Astrocyte of the cerebellum (primary cell): ENCODE data around the gene KCNIP3.

Experiments used
- DNase-seq: peaks from one replicate; pipeline ENCODE4 v3.0.0-alpha.2; 2011; ENCODE audit warnings: low read depth
- H3K4me3 ChIP-seq: 2 replicates; pipeline ENCODE4 v1.5.1; 2011; ENCODE audit warnings: mild to moderate bottlenecking, low read depth, low read length, moderate library complexity
- in situ Hi-C: cut with HindIII; loops from 2 replicates; pipeline ENCODE4 v1.10.0; 2017; ENCODE audit warnings: low sequenced_read_pairs
- TF ChIP-seq, protein P1 (sequence below): IDR thresholded peaks from 2 replicates; pipeline ENCODE4 v1.5.1; 2012; ENCODE audit warnings: low read length, low read depth, moderate library complexity, mild to moderate bottlenecking; ENCODE audit errors: missing control alignments

The KCNIP3 gene

DNA sequence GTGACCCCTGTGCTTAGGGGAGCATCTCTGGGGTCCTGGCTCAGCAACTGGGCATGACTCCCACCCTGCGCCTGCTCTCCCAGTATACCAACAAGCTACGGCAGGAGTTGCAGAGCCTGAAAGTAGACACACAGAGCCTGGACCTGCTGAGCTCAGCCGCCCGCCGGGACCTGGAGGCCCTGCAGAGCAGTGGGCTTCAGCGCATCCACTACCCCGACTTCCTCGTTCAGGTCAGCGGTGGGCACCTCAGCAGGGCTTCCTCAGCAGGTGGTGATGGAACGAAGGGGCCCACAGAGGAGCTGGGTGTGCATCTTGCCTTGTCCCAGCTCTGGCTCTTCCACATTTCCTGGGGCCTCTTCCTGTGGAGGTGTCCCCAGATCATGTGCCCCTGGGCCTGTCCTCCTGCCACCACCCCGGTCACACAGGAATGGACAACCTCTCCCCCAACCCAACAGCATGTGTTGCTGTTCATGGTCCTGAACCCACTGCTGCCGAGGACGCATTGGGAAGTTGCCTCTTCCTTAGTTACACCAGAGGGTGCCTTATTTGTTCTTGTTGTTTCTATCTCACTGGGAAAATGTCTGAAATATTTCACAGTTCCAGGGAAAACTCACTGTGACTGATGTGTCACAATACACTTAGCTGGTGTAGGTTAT is 12.1 kb upstream of the KCNIP3 start:
- in situ Hi-C loops: no loop called here

DNA sequence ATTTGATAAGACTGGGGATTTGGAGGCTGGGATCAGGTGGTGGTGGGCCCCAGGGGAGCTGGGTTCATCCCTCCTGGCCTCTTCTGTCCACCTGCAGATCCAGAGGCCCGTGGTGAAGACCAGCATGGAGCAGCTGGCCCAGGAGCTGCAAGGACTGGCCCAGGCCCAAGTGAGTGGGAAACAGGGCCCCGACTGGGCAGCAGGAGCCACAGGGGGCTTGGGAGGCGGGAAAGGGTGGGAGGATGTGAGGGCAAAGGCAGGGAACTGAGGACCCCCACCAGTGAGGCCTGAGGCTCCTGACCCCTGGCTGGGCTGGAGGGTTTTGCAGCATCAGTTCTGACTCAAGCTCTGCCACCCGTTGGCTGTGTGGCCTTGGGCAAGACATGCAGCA is 11.6 kb upstream of the KCNIP3 start:
- TF ChIP-seq, protein P1, sequence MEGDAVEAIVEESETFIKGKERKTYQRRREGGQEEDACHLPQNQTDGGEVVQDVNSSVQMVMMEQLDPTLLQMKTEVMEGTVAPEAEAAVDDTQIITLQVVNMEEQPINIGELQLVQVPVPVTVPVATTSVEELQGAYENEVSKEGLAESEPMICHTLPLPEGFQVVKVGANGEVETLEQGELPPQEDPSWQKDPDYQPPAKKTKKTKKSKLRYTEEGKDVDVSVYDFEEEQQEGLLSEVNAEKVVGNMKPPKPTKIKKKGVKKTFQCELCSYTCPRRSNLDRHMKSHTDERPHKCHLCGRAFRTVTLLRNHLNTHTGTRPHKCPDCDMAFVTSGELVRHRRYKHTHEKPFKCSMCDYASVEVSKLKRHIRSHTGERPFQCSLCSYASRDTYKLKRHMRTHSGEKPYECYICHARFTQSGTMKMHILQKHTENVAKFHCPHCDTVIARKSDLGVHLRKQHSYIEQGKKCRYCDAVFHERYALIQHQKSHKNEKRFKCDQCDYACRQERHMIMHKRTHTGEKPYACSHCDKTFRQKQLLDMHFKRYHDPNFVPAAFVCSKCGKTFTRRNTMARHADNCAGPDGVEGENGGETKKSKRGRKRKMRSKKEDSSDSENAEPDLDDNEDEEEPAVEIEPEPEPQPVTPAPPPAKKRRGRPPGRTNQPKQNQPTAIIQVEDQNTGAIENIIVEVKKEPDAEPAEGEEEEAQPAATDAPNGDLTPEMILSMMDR: no peak
- no peak overlapping the region for H3K4me3 ChIP-seq
- DNase-seq: no peak
- in situ Hi-C loops: no loop called here

More for the DNA sequence above, 12.1 kb upstream of the KCNIP3 start:
- TF ChIP-seq, protein P1: no peak
- no peak overlapping the region for H3K4me3 ChIP-seq
- DNase-seq: no peak

DNA sequence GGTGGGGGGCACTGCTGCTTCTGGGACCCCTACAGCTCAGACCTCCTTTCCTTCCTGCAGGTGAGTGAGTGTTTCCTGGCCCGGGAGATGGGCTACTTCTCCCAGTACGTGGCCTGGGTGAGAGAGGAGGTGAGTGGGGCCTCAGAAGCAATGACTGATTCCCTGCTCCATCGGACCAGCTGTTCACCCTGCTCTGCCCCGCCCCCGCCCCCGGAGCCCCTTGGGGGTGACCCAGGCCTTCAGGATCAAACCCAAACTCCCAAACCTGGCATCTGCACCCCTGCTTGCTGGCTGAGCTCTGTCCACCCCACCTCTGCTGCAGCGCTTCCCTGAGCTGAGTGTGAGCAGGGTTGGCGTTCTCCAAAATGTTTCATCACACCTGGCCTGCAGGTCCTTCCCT is 9.8 kb upstream of the KCNIP3 start:
- in situ Hi-C loops: no loop called here
- DNase-seq: no peak
- no peak overlapping the region for H3K4me3 ChIP-seq
- TF ChIP-seq, protein P1: no peak

DNA sequence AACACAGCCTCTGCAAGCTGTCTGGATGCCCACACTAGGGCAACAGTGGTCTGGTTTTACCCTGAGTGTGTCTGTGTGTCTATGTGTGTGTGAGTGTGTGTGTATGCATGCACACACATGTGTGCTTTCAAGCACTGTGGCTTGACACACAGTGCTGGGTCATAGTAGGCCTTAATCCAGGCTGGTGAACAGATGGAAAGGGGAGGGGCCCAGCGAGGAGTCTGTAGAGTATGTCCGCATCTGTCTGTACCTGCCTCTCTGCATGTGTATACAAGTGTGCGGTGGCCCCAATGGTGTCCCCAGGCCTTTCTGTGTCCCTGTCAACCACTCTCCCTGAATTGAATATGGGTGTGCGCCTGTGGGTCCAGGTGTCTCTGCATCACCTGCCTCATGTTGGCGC is 9.3 kb upstream of the KCNIP3 start:
- in situ Hi-C loops: no loop called here
- DNase-seq: no peak
- TF ChIP-seq, protein P1: no peak
- H3K4me3 ChIP-seq: no peak overlapping the region

DNA sequence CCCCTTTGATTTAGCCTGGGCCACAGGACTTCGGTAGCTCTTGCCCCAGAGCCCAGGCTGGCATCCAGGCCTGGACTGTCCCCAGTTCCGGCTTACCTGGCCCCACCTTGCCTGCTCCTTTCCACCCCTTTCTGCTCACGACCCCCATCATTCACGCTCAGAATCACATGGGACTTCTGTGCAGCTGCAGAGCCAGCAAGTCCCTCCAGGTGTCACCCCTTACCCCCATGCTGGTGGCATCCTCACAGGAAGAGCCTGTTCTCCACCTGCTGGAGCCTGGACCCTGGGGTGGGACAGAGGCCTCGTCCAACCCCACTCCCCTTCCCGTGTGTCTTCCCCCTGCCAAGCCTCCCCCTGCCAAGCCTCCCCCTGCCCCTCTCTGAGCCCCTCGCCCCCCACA is 7.9 kb upstream of the KCNIP3 start:
- in situ Hi-C loops: no loop called here

DNA sequence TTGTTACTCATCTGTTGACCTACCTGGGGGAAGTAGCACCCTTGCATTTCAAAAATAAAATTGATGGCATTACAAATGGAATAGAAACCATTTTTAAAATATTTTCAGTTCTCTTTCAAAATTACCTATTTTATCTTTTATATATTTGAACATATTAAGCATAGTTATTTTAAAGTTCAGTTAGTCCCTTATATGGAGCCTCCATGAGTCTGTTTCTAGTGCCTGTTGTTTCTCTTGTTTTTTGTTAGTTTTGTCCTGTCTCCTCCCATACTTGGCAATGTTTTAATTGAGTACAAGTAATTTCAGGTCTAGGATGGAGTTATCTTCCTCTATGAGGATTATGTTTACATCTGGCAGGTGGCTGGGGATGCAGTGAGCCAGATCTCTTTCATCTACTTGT is 5.9 kb upstream of the KCNIP3 start:
- H3K4me3 ChIP-seq: no peak overlapping the region
- in situ Hi-C loops: no loop called here
- DNase-seq: no peak
- TF ChIP-seq, protein P1: no peak

More for the DNA sequence above, 7.9 kb upstream of the KCNIP3 start:
- H3K4me3 ChIP-seq: no peak overlapping the region
- no peak for DNase-seq
- TF ChIP-seq, protein P1: no peak
